NT2/D1 (cell line): ENCODE measurements around the gene MEIS2.

Experiments used
- SUZ12 ChIP-seq: IDR thresholded peaks from 2 replicates; pipeline ENCODE4 v1.6.1; 2011; ENCODE audit not compliant: insufficient read length, insufficient read depth; ENCODE audit errors: extremely low read depth
- YY1 ChIP-seq: IDR thresholded peaks from 2 replicates; pipeline ENCODE4 v1.6.1; 2011; ENCODE audit not compliant: insufficient read length, insufficient read depth
- ZNF274 ChIP-seq: IDR thresholded peaks from 2 replicates; pipeline ENCODE4 v1.6.1; 2011; ENCODE audit warnings: mild to moderate bottlenecking, low read depth, low read length

DNA sequence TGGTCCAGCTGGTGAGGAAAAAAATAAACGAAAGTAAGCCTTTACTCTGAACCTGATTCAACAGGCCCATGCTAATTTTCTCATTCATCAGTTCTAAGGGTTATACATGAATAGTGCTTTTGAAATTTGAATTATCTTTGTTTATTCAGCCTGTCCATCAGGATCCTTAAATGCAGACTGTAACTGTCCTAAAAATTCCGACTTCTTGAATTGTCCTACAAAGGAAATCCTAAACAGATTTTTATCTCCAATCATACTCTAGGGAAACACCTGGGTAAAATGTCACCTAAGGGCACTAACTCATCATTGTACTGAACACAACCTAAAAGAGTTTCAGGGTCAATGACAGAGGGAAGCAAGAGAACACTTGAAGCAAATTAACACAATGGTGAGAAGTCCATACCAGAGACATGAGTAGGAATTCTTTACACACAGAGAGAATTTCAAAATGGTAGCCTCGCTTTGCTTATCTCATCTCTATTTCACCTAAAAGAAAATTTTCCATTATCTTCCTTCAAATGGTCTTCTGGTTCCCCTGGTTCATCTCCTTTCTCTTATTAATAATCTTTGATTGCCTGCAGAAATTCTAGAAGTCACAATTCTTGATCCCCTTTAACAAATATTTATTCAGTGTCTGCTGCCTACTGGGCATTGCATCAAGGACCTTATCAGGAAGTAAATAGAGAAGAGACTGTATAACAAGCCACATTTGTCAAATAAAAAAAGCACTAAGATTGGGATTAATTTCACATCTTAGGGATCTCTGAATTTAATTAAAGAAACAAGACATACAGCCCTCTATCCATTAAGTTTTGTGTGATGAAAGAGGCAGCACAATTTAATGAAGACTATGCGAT, 182.7 kb downstream of the MEIS2 start:
- no peak for TF ChIP-seq ZNF274
- TF ChIP-seq YY1, result no peak
- no peak for TF ChIP-seq SUZ12
